ENCODE data around the gene DGKQ. TPM values are rescaled to one million over a fixed set of nuclear protein-coding genes. Genes with fewer than 3 reads are reported as not detected.
"Not testable (repeated sequence)": the region's sequence is repeated elsewhere in the genome, so short reads cannot be mapped to it uniquely, and the experiment has no call there.

Gene DGKQ
- total RNA-seq, 1 experiment from 2014 or later: 11.5 TPM

DNA sequence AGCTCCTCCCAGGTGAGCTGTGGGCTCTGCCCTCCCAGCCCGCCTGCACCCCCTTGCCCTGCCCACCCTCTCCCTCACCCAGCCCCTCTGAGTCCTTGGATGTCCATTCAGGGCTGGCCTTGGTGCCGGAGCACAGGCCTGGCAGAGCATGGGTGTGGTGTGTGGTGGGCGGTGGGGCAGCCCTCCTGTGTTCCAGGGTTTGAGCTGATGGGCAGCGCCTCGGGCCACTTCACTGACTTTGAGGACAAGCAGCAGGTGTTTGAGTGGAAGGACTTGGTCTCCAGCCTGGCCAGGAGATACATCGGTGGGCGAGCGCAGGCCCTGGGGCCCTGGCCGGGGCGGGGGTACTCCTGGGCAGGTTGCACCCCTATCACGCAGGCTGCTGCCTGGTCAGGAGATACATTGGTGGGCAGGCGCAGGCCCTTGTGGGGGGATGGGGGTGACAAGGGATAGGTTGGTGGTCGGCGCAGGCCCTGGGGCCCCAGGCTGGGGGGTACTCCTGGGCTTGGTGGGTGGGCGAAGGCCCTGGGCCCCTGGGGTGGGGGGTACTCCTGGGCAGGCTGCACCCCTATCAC, 27.4 kb upstream of the DGKQ start:
- Histone ChIP-seq H3K79me2 (ENCODE audit: low read depth) (no peaks in the 10 kb centered on the region), H3K9me3 (ENCODE audit: insufficient read depth, low read depth) (no peaks in the 10 kb centered on the region), H3K36me3 (ENCODE audit: low read depth) (no peaks in the 10 kb centered on the region), H3K4me2 (no peak overlapping the region), H3K4me3 (no peak overlapping the region), H3K27me3 (ENCODE audit: insufficient read depth, low read depth) (peaks cover 11% of the 10 kb centered on the region), H3F3A (ENCODE audit: insufficient read depth, low read depth) (peaks cover 2% of the 10 kb centered on the region; the same call in 1 of the 2 replicates), H4K20me1 (ENCODE audit: insufficient read depth) (peaks cover 7% of the 10 kb centered on the region; the same call in 1 of the 2 replicates), H3K27ac (no peak overlapping the region), H3K4me1 (replicated peaks; ENCODE audit: insufficient read depth) (no peaks in the 10 kb centered on the region), H3K9me2 (ENCODE audit: insufficient read depth) (no peaks in the 10 kb centered on the region), H2AFZ (no peak overlapping the region)
- no TSS peak for BruUV-seq (replicated peaks)
- TF ChIP-seq EZH2 (IDR thresholded peaks at IDR 0.05; ENCODE audit: low read depth): no peak
- TF ChIP-seq, protein P1, sequence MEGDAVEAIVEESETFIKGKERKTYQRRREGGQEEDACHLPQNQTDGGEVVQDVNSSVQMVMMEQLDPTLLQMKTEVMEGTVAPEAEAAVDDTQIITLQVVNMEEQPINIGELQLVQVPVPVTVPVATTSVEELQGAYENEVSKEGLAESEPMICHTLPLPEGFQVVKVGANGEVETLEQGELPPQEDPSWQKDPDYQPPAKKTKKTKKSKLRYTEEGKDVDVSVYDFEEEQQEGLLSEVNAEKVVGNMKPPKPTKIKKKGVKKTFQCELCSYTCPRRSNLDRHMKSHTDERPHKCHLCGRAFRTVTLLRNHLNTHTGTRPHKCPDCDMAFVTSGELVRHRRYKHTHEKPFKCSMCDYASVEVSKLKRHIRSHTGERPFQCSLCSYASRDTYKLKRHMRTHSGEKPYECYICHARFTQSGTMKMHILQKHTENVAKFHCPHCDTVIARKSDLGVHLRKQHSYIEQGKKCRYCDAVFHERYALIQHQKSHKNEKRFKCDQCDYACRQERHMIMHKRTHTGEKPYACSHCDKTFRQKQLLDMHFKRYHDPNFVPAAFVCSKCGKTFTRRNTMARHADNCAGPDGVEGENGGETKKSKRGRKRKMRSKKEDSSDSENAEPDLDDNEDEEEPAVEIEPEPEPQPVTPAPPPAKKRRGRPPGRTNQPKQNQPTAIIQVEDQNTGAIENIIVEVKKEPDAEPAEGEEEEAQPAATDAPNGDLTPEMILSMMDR (conservative IDR thresholded peaks at IDR 0.05): no peak
- no peak for DNase-seq
- intact Hi-C loops (cut with micrococcal nuclease; ENCODE audit: unreplicated experiment): no loop called here
- ChIA-PET CTCF (no interaction called here), POLR2A (ENCODE audit: unreplicated experiment) (no interaction called here)

DNA sequence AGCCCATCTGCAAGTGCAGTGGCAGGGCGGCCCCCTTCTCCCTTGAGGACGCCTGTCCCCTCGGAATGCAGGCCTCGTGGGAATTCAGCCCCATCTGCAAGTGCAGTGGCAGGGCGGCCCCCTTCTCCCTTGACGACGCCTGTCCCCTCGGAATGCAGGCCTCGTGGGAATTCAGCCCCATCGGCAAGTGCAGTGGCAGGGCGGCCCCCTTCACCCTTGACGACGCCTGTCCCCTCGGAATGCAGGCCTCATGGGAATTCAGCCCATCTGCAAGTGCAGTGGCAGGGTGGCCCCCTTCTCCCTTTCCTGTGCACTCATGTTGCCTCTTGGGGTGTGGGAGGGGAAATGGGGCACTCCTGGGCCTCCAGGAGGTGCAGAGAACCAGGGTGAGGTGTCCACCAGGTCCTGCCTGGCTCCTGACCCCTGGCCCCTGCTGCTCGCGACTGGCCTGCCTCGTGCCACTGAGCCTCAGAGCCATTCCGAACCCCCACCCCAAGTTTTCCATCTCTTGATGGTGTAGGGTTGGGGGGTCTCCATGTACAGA, 26.6 kb upstream of the DGKQ start:
- no peak overlapping the region for H3K27ac ChIP-seq
- peaks cover 7% of the 10 kb centered on the region; the same call in 1 of the 2 replicates for H4K20me1 ChIP-seq (ENCODE audit: insufficient read depth)
- H3F3A ChIP-seq (ENCODE audit: insufficient read depth, low read depth): peaks cover 7% of the 10 kb centered on the region; the same call in 1 of the 2 replicates
- no peaks in the 10 kb centered on the region for H3K36me3 ChIP-seq (ENCODE audit: low read depth)
- no peak overlapping the region for H3K4me2 ChIP-seq
- intact Hi-C loops (cut with micrococcal nuclease; ENCODE audit: unreplicated experiment): no loop called here
- no peak for DNase-seq
- H2AFZ ChIP-seq: no peak overlapping the region
- no peaks in the 10 kb centered on the region for H3K79me2 ChIP-seq (ENCODE audit: low read depth)
- no peak overlapping the region for H3K4me3 ChIP-seq
- no peaks in the 10 kb centered on the region for H3K9me2 ChIP-seq (ENCODE audit: insufficient read depth)
- H3K4me1 ChIP-seq (replicated peaks; ENCODE audit: insufficient read depth): no peaks in the 10 kb centered on the region
- peaks cover 11% of the 10 kb centered on the region for H3K27me3 ChIP-seq (ENCODE audit: insufficient read depth, low read depth)
- BruUV-seq (replicated peaks): no TSS peak
- no peaks in the 10 kb centered on the region for H3K9me3 ChIP-seq (ENCODE audit: insufficient read depth, low read depth)
- ChIA-PET CTCF (no interaction called here), POLR2A (ENCODE audit: unreplicated experiment) (no interaction called here)
- TF ChIP-seq EZH2 (IDR thresholded peaks at IDR 0.05; ENCODE audit: low read depth): no peak
- TF ChIP-seq, protein P1 (conservative IDR thresholded peaks at IDR 0.05): no peak

DNA sequence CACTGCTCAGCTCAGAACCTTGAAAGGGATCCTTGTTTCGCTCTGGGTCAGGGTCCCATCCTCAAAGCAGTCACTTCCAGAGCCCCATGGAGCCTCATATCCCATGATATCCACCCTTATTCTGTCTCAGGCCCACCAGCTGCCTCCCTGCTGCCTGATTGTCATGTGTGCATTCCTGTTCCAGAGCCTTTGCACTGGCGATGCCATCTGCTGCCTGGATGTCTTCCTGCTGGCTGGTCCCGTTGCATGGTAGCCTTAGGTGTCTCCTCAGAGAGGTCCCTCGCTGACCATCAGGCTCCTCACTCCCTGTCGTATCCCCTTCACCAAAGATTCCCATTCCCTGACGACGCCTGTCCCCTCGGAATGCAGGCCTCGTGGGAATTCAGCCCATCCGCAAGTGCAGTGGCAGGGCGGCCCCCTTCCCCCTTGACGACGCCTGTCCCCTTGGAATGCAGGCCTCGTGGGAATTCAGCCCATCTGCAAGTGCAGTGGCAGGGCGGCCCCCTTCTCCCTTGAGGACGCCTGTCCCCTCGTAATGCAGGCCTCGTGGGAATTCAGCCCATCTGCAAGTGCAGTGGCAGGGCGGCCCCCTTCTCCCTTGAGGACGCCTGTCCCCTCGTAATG, 26.0 kb upstream of the DGKQ start:
- CTCF ChIA-PET; H2AFZ ChIP-seq; POLR2A ChIA-PET (ENCODE audit: unreplicated experiment); H3K4me2 ChIP-seq; BruUV-seq (replicated peaks); H3K27ac ChIP-seq; H3K9me3 ChIP-seq (ENCODE audit: insufficient read depth, low read depth); H4K20me1 ChIP-seq (ENCODE audit: insufficient read depth); H3K9me2 ChIP-seq (ENCODE audit: insufficient read depth); DNase-seq; H3K4me3 ChIP-seq; H3K36me3 ChIP-seq (ENCODE audit: low read depth); intact Hi-C loops (cut with micrococcal nuclease; ENCODE audit: unreplicated experiment); H3K4me1 ChIP-seq (replicated peaks; ENCODE audit: insufficient read depth); H3F3A ChIP-seq (ENCODE audit: insufficient read depth, low read depth); H3K79me2 ChIP-seq (ENCODE audit: low read depth): not testable (repeated sequence)
- peaks cover 11% of the 10 kb centered on the region for H3K27me3 ChIP-seq (ENCODE audit: insufficient read depth, low read depth)

Data from PC-9 (cell line).